ENCODE data around the gene FBXW12. TPM values are rescaled to one million over a fixed set of nuclear protein-coding genes. Genes with fewer than 3 reads are reported as not detected.

FBXW12 gene
- total RNA-seq, 4 donors from 2014 or later: not detected

DNA sequence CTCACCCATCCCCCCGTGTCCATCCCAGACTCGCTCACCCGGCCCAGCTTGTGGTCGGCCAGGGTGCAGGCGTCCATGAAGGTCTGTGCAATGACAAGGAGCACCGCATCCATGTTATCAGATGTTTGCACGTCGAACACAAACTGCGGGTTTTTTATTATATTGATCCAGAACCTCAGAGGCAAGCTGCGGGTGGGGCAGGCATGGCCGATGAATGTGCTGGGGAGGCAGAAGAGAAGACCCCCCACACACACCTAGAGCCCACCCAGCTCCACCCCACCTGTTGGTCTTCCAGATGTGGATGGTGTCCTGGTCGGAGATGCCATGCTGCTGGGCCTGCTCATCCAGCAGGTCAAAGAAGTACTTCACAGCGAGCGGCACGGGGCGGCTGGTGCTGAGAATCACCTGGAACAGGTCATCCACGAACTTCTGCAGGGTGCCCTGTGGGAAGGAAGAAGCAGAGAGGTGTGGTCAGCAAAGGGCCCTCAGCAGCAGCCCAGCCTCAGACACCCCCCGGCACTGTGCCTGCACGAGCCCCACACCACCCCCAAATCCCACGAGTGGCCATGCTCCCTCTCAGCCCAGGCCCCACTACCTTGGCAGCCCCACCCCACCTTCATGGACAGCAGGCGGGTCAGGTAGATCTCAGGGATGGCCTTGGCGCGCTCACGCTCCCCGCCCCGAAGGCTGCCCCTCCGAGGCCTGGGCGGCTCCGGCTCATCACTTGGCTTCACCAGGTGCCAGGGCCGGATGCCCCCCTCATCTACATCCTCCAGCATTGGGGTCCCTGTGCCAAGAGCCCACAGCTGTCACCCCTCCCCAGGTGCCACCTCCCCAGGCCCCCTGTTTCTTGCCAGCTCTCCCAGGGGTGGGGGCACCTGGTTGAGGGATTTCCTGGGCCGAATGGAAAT is 37.5 kb downstream of the FBXW12 start:
- Histone ChIP-seq H3K4me3 (no peak overlapping the region), H3K4me1 (no peaks in the 10 kb centered on the region), H3K9me3 (no peaks in the 10 kb centered on the region), H3K27ac (no peak overlapping the region), H3K27me3 (no peaks in the 10 kb centered on the region), H3K36me3 (no peaks in the 10 kb centered on the region)
- peak; percentile 0 to 7 for DNase-seq
- in situ Hi-C loops (cut with MboI; ENCODE audit: low sequenced_read_pairs in 4 of 4) (no loop called here), intact Hi-C loops (cut with DNase I; ENCODE audit: low total_unique reads) (no loop called here)
- TF ChIP-seq, protein P1, sequence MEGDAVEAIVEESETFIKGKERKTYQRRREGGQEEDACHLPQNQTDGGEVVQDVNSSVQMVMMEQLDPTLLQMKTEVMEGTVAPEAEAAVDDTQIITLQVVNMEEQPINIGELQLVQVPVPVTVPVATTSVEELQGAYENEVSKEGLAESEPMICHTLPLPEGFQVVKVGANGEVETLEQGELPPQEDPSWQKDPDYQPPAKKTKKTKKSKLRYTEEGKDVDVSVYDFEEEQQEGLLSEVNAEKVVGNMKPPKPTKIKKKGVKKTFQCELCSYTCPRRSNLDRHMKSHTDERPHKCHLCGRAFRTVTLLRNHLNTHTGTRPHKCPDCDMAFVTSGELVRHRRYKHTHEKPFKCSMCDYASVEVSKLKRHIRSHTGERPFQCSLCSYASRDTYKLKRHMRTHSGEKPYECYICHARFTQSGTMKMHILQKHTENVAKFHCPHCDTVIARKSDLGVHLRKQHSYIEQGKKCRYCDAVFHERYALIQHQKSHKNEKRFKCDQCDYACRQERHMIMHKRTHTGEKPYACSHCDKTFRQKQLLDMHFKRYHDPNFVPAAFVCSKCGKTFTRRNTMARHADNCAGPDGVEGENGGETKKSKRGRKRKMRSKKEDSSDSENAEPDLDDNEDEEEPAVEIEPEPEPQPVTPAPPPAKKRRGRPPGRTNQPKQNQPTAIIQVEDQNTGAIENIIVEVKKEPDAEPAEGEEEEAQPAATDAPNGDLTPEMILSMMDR (IDR thresholded peaks at IDR 0.05 in 4 of 5, conservative IDR thresholded peaks at IDR 0.05 in 1 of 5): no peak
- no peak for TF ChIP-seq POLR2A (IDR thresholded peaks at IDR 0.05)
- ATAC-seq: no peak

DNA sequence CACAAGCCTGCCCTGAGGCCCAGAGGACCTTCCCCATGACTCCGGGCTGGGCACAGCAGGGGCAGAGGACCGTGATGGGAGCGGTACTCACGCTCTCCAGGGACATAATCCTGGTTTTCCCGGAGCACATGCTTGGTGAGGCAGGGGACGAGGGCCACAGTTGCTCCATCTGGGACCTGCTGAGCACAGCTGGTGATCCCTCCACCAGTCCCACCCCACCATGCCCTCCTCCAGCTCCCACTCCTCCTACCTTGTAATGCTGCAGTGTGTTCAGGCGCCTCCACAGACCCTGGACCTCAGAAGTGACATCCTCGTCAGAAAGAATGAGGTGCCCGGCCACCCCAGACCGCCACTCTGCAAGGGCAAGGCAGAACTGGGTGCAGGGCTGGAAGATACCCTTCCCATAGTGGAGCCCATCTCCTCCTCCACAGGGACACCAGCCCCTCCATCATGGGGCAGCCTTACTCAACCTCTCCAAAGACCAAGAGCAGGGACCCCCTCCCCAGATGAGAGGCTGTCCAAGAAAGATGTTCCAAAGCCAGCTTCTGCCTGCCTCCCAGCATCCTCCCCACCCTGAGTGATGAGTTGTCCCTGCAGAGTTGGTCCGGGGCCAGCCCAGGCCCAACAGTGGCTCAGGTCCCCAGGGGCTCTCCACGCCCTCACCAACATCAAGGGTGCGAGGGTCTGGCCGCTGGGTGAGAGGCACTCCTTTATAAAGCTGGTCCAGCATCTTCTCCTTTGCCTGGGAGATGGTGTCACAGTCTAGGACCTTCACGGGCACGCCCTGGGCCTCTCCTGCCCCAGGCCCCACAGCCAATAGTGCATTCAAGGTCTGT is 38.4 kb downstream of the FBXW12 start:
- no peak overlapping the region for H3K27ac ChIP-seq
- DNase-seq (peak in 1 of 2 donors; percentile 6), ATAC-seq (no peak)
- no peaks in the 10 kb centered on the region for H3K27me3 ChIP-seq
- H3K4me3 ChIP-seq: no peak overlapping the region
- H3K4me1 ChIP-seq: no peaks in the 10 kb centered on the region
- no peak for TF ChIP-seq POLR2A (IDR thresholded peaks at IDR 0.05)
- TF ChIP-seq, protein P1 (IDR thresholded peaks at IDR 0.05 in 4 of 5, conservative IDR thresholded peaks at IDR 0.05 in 1 of 5): no peak
- H3K36me3 ChIP-seq: no peaks in the 10 kb centered on the region
- intact Hi-C loops (cut with DNase I; ENCODE audit: low total_unique reads) (no loop called here), in situ Hi-C loops (cut with MboI; ENCODE audit: low sequenced_read_pairs in 4 of 4) (no loop called here)
- no peaks in the 10 kb centered on the region for H3K9me3 ChIP-seq

DNA sequence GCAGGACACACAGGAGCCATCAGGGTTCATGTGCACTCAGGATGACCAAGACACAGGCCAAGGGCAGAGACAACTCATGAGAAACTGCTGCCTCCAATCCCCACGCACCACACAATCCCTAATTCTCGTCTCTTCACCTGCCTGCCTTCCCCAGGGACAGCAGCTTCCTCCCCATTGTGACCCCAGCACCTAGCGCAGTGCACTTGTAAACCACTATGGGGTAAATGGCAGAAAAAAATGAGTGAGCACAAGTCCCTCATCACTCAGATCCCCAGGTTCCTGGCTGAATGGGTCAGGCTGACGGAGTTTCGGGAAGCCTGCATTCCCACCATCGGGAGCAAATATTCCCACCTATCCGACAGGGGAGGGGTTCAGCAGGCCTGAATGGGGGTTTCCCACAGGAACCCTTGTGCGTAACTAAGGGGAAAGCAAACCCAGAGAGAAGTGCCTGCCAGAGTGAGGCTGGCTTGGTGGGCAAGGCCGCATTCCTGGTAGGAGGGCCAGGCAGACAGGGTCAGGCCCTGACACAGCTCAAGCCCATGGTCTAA is 39.1 kb downstream of the FBXW12 start:
- in situ Hi-C loops (cut with MboI; ENCODE audit: low sequenced_read_pairs in 4 of 4) (no loop called here), intact Hi-C loops (cut with DNase I; ENCODE audit: low total_unique reads) (no loop called here)
- Histone ChIP-seq H3K9me3 (no peaks in the 10 kb centered on the region), H3K4me1 (no peaks in the 10 kb centered on the region), H3K4me3 (no peak overlapping the region), H3K27ac (no peak overlapping the region), H3K36me3 (no peaks in the 10 kb centered on the region), H3K27me3 (no peaks in the 10 kb centered on the region)
- no peak for DNase-seq
- no peak for ATAC-seq
- TF ChIP-seq, protein P1 (IDR thresholded peaks at IDR 0.05 in 4 of 5, conservative IDR thresholded peaks at IDR 0.05 in 1 of 5): no peak
- TF ChIP-seq POLR2A (IDR thresholded peaks at IDR 0.05): no peak

DNA sequence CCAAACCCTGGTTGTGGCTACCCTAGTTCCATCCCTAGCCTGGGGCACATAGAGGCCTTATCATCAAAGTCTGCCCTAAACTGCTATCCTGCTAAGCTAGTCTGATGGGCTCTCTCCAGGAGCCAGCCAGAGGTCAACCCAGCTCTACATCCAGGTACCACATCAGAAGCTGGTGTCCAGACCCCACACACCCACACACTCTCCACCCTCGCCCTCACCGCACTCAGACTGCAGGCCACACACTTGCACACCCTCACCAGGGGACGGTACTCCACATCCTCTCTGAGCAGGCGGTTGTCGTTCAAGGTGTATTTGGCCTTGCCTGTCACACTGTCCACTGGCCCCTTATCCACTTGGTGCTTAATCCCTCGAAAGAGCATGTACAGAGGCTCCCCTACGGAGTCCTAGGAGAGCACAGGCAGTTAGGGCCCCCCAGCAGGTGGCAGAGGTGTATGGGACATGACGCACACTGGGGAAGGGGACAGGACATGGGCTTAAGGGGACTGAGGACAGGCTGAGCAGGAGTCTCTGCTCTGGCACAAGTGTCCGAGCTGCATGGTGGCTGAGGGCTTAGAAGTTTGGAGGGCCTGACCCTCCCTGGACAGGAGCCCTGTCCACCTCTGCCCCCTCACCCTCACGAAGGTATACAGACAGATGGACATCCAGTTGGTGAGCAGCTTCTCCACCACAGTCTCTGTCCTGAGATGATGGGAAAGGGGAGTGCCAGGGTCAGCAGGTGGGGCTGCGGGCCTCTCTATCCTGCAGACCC is 39.8 kb downstream of the FBXW12 start:
- Histone ChIP-seq H3K27ac (no peak overlapping the region), H3K9me3 (no peaks in the 10 kb centered on the region), H3K4me3 (no peak overlapping the region), H3K36me3 (no peaks in the 10 kb centered on the region), H3K4me1 (no peaks in the 10 kb centered on the region), H3K27me3 (no peaks in the 10 kb centered on the region)
- intact Hi-C loops (cut with DNase I; ENCODE audit: low total_unique reads) (no loop called here), in situ Hi-C loops (cut with MboI; ENCODE audit: low sequenced_read_pairs in 4 of 4) (no loop called here)
- DNase-seq (peak in 1 of 2 donors; percentile 8), ATAC-seq (no peak)
- no peak for TF ChIP-seq POLR2A (IDR thresholded peaks at IDR 0.05)
- TF ChIP-seq, protein P1 (IDR thresholded peaks at IDR 0.05 in 4 of 5, conservative IDR thresholded peaks at IDR 0.05 in 1 of 5): no peak
